Subcutaneous abdominal adipose tissue (tissue), 5 donors: ENCODE results near the gene CAPN9.

Experiments used
- H3K27ac ChIP-seq: one replicate; pipeline ENCODE4 v1.7.0; 2013; ENCODE audit warnings: low read depth, mild to moderate bottlenecking, inconsistent platforms, low read length, moderate library complexity
- H3K27me3 ChIP-seq, 5 donors: one replicate each; pipeline ENCODE4 v1.7.0; 2013; ENCODE audit warnings: low read length in 5 of 5, inconsistent platforms in 1 of 5; ENCODE audit not compliant: control insufficient read depth in 5 of 5, insufficient read depth in 4 of 5
- H3K36me3 ChIP-seq, 5 donors: one replicate each; pipeline ENCODE4 v1.7.0; 2013; ENCODE audit warnings: low read length in 5 of 5; ENCODE audit not compliant: control insufficient read depth in 5 of 5, insufficient read depth in 5 of 5
- H3K4me1 ChIP-seq, 5 donors: one replicate each; pipeline ENCODE4 v1.7.0; 2013; ENCODE audit warnings: low read length in 5 of 5, mild to moderate bottlenecking in 3 of 5, moderate library complexity in 1 of 5; ENCODE audit not compliant: control insufficient read depth in 5 of 5, insufficient read depth in 5 of 5
- H3K4me3 ChIP-seq, 5 donors: one replicate each; pipeline ENCODE4 v1.7.0; 2013; ENCODE audit warnings: low read length in 5 of 5, low read depth in 1 of 5
- H3K9ac ChIP-seq, 5 donors: one replicate each; pipeline ENCODE4 v1.7.0; 2013; ENCODE audit warnings: low read length in 5 of 5, mild to moderate bottlenecking in 4 of 5, moderate library complexity in 3 of 5
- H3K9me3 ChIP-seq, 5 donors: one replicate each; pipeline ENCODE4 v1.7.0; 2013; ENCODE audit warnings: low read length in 5 of 5; ENCODE audit not compliant: control insufficient read depth in 5 of 5
- donor health status: healthy.
- donor health status: healthy.
- donor health status: healthy.
- donor health status: healthy.
- donor health status: healthy.

The CAPN9 gene

DNA sequence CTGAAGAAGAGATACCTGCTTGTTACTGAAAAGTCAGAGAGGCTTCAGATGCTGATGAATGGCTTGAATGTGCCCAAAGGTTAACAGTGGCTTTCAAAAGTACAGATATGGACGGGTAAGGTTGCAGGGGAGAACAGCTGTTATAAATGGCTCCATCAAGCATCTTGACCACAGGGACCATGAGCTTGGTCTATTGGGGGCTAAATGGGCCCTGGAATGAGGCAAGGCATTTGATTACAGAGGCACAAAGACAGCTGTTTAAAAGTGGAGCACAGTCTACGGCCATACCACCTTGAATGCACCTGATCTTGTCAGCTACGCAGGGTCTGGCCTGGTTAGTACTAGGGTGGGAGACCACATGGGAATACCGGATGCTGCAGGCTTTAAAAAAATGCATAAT lies 72.8 kb downstream of the CAPN9 start:
- Histone ChIP-seq H3K36me3 (no peaks in the 10 kb centered on the region), H3K27ac (no peak overlapping the region), H3K4me3 (no peak overlapping the region), H3K4me1 (peaks cover 0 to 36% (median 22%) of the 10 kb centered on the region in 5 donors), H3K27me3 (no peaks in the 10 kb centered on the region), H3K9me3 (no peaks in the 10 kb centered on the region), H3K9ac (no peak overlapping the region)

DNA sequence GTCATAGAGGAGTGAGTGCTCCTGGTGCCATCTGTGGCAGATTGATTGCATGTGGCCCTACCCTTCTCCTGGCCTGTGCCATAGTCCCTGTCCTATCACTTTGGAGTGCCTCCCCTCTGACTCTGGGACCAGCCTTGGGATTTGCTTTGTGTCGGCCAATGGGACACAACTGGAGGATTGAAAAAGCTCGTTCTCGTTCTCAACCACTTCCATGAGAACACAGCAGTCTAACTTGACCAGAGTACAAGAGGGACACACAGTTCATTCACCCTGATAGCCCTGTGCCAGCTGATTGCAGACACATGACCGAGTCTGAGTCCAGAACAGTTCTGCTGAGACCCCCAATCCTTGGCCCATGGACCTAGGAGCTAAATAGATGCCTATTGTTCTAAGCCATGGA lies 73.4 kb downstream of the CAPN9 start:
- no peak overlapping the region for H3K9ac ChIP-seq
- H3K4me1 ChIP-seq, result peaks cover 3 to 42% (median 28%) of the 10 kb centered on the region in 5 donors
- no peaks in the 10 kb centered on the region for H3K9me3 ChIP-seq
- H3K4me3 ChIP-seq, result no peak overlapping the region
- H3K36me3 ChIP-seq, result no peaks in the 10 kb centered on the region
- H3K27ac ChIP-seq, result no peak overlapping the region
- no peaks in the 10 kb centered on the region for H3K27me3 ChIP-seq

DNA sequence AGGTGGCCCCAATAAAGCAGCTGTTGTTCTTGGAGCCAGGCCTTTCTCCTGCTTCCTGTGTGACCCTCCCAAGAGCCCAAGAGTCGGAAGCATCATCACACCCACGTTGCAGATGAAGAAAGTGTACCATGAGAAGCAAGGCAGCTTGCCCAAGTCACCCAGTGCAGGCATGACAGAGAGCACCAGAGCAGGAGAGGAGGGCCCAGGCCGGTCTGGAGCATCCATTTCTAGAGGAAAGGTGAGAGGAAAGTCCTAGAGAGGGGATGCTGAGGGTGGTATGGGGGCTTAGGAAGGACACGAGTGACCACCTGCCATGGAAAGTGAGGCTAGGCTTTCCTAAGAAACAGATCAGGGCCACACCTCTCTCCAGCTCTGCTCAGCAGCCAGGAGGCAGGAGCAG lies 74.2 kb downstream of the CAPN9 start:
- Histone ChIP-seq H3K9ac (no peak overlapping the region), H3K36me3 (no peaks in the 10 kb centered on the region), H3K27ac (no peak overlapping the region), H3K4me3 (no peak overlapping the region), H3K4me1 (peaks cover 8 to 49% (median 35%) of the 10 kb centered on the region in 5 donors), H3K27me3 (no peaks in the 10 kb centered on the region), H3K9me3 (no peaks in the 10 kb centered on the region)

DNA sequence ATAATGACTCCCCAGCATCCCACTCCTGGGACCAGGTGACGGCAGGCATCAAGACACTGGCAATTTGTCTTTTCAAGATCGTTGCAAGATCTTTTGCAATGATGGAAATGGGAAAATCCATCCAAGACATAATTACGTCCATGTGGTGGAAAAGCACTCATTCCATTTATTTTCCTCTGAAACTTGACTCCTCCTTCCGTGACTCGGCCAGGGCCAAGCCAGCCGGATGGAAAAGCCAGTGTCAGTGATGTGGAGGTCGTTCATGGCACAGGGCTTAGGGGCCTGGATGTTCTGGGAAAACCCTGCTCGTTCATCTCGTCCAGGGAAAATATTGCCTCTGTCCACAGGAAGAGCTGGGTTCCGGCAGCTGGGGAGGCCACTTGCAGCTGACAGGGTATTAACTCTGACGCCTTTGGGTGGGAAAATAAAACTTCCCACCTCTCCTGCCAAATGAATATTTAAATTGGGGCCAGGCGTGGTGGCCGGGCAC lies 74.9 kb downstream of the CAPN9 start:
- H3K27ac ChIP-seq, result no peak overlapping the region
- H3K4me1 ChIP-seq, result peaks cover 8 to 57% (median 43%) of the 10 kb centered on the region in 5 donors
- H3K27me3 ChIP-seq, result no peaks in the 10 kb centered on the region
- no peaks in the 10 kb centered on the region for H3K36me3 ChIP-seq
- H3K9me3 ChIP-seq, result no peaks in the 10 kb centered on the region
- no peak overlapping the region for H3K9ac ChIP-seq
- no peak overlapping the region for H3K4me3 ChIP-seq

DNA sequence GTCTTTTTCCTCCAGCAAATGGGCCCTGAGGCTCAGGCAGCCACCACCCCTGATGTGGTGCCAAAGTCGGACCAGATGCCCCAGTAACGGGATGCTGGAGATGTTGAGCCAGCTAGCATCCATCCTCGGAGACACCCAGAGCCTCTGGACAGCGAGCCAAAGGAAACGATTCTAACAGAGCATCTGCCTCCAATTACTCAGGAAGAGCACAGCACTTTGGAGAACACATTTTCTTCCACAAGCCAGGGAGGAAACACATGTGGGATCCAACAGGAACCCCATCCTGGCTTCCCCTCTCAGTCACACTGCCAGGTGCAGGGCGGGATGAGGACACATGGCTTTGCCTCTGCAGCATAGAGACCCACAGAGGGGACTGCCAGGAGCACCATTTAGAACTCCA lies 76.2 kb downstream of the CAPN9 start:
- no peaks in the 10 kb centered on the region for H3K9me3 ChIP-seq
- H3K36me3 ChIP-seq, result no peaks in the 10 kb centered on the region
- no peak overlapping the region for H3K9ac ChIP-seq
- H3K27me3 ChIP-seq, result no peaks in the 10 kb centered on the region
- no peak overlapping the region for H3K27ac ChIP-seq
- no peak overlapping the region for H3K4me3 ChIP-seq
- H3K4me1 ChIP-seq, result peaks cover 8 to 70% (median 56%) of the 10 kb centered on the region in 5 donors

DNA sequence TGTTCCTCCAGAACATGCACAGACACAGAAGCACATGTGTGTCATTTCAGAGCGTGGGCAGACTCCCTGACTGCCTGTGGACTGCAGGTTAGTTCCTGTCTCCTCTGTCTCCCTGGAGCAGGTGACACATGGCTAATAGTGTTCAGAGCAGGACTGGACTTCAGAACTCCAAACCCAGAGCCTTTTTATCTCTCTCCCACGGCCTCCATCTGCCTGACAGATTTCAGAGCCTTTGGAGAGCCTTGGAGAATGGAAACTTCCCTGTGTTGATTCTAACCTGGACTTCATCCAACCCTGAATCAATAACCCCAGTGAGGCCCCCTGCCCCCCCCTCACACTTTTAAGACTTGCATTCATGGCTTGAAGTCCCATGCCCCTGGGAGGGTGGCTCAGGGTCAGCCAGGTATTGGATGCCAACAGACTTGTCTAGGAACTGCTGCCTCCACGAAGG lies 76.8 kb downstream of the CAPN9 start:
- H3K36me3 ChIP-seq, result no peaks in the 10 kb centered on the region
- no peaks in the 10 kb centered on the region for H3K27me3 ChIP-seq
- H3K27ac ChIP-seq, result no peak overlapping the region
- H3K4me1 ChIP-seq, result peaks cover 8 to 70% (median 57%) of the 10 kb centered on the region in 5 donors
- no peaks in the 10 kb centered on the region for H3K9me3 ChIP-seq
- no peak overlapping the region for H3K4me3 ChIP-seq
- no peak overlapping the region for H3K9ac ChIP-seq

DNA sequence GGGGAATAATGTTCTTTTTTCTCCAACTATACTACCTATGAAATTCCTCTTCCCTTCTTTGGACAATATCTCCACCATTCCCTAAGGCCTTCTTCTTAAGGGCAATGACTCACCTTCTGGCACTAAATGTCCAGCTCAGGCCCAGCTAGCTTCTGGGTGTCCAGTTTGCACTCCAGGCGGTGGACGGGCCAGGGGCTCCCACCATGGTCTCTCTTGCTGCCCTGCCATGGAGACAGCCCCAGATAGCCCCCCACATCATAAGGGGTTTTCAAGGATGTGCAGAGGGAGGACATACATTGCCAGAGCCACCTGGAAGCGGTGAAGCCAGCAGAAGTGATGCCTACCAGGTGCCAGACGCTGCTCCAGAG lies 77.3 kb downstream of the CAPN9 start:
- no peaks in the 10 kb centered on the region for H3K9me3 ChIP-seq
- no peak overlapping the region for H3K9ac ChIP-seq
- H3K27me3 ChIP-seq, result no peaks in the 10 kb centered on the region
- no peaks in the 10 kb centered on the region for H3K36me3 ChIP-seq
- peak overlapping the region; percentile 28 for H3K27ac ChIP-seq
- no peak overlapping the region for H3K4me3 ChIP-seq
- H3K4me1 ChIP-seq, result peaks cover 8 to 70% (median 57%) of the 10 kb centered on the region in 5 donors

DNA sequence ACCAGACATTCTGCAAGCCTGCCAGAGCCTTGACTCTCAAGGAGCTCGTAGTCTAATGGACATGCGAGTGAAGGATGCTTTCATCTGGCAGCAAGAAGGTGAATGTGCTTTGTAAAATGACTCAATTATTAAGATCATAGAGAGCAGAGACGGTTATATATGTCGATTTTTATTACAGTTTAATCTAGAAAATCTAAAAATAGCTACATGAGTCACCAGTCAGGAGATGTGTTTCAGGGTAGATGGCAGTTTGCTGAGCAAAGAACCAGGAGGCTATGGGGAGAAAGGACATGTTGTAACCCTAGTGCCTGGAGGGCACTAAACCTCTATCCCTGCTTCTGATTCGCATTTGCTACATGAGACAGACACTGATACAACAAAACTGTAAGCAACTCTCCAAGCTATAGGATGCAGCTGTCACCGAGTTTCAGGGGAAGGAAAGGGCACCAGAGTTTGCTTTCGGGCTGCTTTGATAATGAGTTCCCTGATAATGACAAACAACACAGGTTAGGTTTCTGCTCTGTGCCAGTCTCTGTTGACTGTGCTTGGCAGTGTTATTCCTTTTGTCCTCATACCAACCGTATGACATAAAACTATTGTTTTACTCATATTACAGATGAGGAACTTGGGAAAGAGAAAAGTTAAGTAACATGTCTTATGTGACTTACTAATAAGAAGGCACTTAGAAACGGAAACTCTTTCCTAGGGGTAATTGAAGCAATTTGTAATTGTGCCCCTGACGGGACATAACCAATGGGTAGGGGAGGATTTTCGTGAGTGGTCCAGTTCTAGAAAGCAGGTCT lies 77.9 kb downstream of the CAPN9 start:
- no peaks in the 10 kb centered on the region for H3K36me3 ChIP-seq
- H3K4me3 ChIP-seq, result no peak overlapping the region
- H3K27me3 ChIP-seq, result no peaks in the 10 kb centered on the region
- H3K9me3 ChIP-seq, result no peaks in the 10 kb centered on the region
- H3K27ac ChIP-seq, result peak overlapping the region; percentile 65
- H3K4me1 ChIP-seq, result peaks cover 8 to 70% (median 57%) of the 10 kb centered on the region in 5 donors
- no peak overlapping the region for H3K9ac ChIP-seq

DNA sequence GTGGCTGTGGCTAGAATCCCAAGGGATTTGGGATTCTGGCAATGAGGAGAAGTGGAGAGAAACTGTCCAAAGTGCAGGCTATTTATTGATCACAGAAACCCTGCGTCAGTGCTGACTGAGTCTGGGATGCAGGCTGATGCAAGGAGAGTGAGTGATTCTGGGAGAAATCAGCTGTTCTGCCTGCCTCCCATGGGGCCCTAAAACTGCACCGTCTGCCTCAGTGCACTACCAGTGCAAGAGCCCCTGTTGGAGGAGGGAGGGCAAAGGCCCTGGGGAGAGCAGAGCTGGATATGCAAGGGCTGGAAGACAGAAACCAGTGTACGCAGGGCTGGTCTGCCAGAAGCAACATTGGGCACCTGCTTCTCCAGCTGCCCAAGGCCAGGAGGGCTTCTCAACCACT lies 78.6 kb downstream of the CAPN9 start:
- H3K9ac ChIP-seq, result no peak overlapping the region
- H3K27ac ChIP-seq, result peak overlapping the region; percentile 65
- no peaks in the 10 kb centered on the region for H3K36me3 ChIP-seq
- no peak overlapping the region for H3K4me3 ChIP-seq
- H3K27me3 ChIP-seq, result no peaks in the 10 kb centered on the region
- H3K4me1 ChIP-seq, result peaks cover 8 to 70% (median 57%) of the 10 kb centered on the region in 5 donors
- H3K9me3 ChIP-seq, result no peaks in the 10 kb centered on the region

DNA sequence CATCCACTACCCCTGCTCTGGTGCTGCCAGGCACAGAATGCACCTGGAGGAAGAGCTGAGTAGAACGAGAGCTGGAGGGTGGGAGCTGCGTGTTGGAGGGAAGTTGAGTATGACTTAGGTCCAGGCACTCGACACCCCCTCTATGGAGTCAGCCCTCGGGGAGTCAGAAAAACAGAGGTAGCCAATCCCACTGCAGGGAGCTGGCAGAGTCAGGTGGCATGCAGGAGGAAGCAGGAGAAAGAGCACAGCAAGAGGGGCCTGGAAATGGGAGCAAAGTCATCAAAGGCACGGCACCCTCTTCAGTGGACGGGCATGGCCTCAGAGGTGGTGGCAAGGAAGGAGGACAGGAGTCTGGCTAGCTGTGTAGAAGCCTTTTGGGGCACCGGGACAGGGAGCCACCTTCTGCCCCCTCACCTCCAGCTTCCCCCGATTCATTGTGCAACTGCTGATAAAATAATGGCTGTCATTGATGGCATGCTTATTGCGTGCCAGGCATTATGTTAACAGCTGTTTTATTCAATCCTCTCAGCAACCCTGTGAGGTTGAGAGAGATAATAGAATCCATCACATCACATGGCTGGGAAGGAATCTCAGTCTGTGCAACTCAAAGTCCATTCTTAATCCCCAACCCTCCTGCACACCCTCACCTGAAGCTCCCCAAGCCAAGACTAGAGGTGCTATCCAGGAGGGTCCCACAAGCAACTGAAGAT lies 79.1 kb downstream of the CAPN9 start:
- Histone ChIP-seq H3K36me3 (no peaks in the 10 kb centered on the region), H3K9ac (no peak overlapping the region), H3K27me3 (no peaks in the 10 kb centered on the region), H3K4me3 (no peak overlapping the region), H3K4me1 (peaks cover 8 to 69% (median 57%) of the 10 kb centered on the region in 5 donors), H3K27ac (no peak overlapping the region), H3K9me3 (no peaks in the 10 kb centered on the region)
